ENCODE data around the gene PLEKHM3.

DNA sequence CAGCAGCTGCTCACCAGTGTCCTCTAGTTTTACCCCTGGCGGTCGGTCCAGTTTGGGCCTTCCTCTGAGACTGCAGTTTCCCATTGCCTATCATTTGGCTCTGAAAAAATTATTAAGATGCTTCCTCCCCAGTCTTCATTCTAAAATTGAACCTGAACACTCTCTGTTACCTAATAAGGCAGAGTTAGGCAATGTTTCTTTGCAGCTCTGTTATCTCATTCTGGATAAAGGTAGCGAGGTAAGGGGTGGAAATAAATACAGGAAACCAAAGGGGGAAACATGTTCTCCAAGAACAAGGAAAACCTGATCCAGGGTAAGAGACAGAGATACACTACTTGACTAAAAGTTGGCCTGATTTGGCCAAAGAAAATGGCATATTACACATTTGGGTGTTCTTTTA lies 164.6 kb downstream of the PLEKHM3 start:
- TF ChIP-seq POLR2AphosphoS5 (IDR thresholded peaks at IDR 0.05) (no peak), POLR2A (IDR thresholded peaks at IDR 0.05) (no peak)
- TF ChIP-seq, protein P1, sequence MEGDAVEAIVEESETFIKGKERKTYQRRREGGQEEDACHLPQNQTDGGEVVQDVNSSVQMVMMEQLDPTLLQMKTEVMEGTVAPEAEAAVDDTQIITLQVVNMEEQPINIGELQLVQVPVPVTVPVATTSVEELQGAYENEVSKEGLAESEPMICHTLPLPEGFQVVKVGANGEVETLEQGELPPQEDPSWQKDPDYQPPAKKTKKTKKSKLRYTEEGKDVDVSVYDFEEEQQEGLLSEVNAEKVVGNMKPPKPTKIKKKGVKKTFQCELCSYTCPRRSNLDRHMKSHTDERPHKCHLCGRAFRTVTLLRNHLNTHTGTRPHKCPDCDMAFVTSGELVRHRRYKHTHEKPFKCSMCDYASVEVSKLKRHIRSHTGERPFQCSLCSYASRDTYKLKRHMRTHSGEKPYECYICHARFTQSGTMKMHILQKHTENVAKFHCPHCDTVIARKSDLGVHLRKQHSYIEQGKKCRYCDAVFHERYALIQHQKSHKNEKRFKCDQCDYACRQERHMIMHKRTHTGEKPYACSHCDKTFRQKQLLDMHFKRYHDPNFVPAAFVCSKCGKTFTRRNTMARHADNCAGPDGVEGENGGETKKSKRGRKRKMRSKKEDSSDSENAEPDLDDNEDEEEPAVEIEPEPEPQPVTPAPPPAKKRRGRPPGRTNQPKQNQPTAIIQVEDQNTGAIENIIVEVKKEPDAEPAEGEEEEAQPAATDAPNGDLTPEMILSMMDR (IDR thresholded peaks at IDR 0.05), result no peak
